Dedifferentiated amniotic fluid mesenchymal stem cell (primary cell): ENCODE measurements around the gene DMBX1.

Experiments used
- DNase-seq: peaks from one replicate; pipeline ENCODE4 v3.0.0-alpha.2; 2016; ENCODE audit errors: extremely low spot score

DMBX1 gene

DNA sequence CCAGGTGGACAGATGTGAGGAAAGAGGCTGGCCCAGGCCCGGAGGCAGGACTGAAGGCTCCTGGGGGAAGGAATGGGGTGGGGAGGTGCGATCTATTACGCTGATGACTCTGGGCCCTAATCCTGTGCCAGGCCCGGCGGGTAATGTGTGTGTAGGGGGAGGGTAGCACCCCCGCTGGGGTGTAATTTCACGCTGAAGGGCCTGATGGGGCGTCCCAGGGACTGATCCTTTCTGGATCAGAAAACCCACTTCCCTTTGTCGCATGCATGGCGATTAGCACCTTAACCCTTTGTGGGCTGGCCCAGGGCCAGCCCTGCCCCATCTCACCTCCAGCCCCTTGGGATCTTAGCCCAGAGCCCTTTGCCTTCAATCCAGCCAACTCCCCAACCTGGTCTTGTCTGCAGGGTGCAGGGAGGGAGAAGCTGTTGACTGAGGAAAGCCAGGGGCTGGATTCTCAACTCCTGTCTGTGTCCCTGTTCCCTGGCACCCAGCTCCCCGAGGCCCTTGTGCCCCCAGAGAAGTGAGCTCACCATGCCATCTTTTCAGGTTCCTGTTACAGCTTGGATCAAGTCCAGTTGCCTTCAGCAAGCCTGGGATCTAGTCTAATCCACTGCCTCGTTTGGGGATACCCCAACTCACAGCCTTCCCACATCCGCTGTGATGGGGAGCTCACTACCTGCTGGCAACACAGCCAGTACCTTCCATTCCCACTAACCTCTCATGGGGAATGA is 35.8 kb downstream of the DMBX1 start:
- no peak for DNase-seq

DNA sequence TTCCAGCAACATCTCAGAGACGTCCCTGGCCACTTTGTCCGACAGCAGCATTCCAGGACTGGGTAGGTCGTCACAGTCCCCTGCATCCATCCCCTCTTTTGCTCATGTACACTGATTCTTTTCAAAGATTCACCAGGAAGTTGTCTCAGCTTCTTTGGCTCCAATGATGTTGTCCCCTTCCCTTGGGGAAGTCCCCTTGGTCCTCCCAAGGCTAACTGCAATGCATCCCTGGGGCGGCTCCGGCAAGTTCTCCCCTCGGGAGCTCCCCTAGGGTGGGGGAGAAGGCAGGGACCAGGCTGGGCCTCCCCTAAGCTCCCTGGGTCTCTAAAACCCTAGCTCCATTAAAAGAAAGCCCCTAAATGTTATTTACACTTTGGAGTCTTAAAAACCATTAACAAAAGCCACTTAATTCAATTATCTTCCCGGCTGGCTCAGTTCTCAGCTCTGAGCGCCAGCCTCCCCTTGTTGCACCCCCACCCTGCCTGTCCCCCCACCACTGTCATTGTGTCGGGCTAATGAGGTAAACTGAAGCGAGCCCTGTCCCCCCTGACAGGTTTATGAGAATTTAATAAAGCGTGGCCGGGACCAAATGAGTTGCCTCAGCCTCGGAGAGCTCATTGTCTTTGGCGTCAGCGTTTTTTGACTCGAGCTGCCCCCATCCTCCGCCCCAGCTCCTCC is 36.5 kb downstream of the DMBX1 start:
- DNase-seq, result no peak

DNA sequence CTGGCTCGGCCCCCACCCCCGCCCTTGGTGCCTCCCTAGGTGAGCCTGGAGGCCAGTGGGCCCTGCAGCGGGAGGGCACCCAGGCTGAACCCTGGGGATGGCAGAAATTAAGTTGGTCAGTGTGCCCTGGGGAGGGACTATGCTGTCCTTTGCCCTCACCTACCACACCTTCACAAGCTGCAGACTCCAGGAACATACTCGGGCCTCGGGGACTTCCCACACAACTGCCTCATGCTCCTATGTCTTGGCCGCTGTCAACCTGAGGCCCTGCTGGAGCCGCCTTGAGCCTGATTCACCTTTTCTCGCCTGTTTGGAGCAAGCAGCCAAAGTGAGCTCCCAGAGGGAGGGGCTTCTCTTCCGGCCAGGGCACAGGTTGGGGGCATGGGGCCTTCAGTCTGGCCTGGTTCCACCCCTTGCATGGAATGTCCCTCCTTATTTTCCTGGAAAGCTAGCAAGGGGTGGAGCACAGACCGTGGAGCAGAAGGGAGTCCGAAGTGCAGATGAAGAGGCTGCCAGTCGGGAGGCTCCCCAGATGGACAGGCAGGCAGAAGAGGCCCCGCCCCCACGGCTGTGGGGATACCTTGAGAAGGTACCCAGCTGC is 37.2 kb downstream of the DMBX1 start:
- no peak for DNase-seq

DNA sequence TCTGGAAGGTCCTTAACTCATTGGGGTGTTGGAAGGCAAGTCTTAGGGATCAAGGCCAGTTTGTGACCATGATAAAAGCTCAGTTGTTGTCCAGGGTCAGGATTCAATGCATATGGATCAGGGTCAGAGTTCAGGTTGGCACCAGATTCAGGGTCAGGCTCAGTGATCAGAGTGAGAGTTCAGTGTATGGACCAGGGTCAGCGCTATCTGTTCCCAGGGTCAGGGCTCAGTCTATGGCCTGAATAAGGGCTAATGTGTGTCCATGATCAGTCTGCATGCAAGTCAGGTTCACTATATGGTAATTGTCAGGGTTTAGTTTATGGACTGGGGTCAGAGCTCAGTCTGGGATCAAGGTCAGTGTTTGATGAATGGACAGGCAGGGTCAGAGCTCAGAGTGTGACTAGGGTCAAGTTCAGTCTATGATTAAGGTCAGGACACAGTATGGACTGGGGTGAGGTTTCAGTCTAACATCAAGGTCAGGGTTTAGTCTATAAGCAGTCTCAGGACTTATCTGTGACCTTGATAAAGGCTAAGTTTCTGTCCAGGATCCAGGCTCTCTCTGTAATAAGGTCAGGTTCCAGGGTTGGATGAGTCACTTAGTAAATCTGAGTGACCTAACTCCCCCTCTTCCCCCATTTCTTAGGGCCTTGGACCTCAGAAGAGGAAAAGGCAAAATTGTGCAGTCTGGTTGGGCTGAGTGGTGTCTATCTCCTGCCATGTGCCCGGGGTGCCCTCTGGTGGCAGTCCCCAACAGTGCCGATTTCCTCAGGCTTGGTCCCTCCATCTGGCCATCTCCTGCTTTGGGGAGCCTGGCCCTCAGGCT is 38.0 kb downstream of the DMBX1 start:
- DNase-seq, result peak; percentile 84

- no peak for DNase-seq
Measured at GRCh38 chr1:46528297-46528955, 38.8 kb downstream of the DMBX1 start.

GRCh38 chr1:46529031-46529630 is 39.5 kb downstream of the DMBX1 start:
- DNase-seq, result no peak

DNA sequence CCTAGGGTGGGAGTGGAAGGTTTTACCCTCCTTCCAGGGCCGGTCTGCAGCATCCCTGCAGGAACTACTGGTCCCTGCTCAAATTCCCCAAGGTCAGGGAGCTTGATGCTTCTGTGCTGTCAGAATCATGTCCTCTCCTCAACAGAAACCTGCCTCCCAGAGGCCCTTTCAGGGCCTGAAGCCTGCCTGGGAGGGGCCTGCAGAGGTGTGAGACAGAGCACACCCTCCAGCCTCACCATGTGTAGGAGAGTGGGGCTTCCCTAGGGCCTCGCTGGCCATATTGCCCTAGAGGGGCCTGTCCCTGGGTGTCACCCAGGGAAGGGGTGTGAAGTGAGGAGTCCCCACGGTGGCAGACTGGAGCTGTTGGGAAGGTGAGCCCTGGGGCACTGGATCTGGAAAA is 40.7 kb downstream of the DMBX1 start:
- DNase-seq, result no peak

DNA sequence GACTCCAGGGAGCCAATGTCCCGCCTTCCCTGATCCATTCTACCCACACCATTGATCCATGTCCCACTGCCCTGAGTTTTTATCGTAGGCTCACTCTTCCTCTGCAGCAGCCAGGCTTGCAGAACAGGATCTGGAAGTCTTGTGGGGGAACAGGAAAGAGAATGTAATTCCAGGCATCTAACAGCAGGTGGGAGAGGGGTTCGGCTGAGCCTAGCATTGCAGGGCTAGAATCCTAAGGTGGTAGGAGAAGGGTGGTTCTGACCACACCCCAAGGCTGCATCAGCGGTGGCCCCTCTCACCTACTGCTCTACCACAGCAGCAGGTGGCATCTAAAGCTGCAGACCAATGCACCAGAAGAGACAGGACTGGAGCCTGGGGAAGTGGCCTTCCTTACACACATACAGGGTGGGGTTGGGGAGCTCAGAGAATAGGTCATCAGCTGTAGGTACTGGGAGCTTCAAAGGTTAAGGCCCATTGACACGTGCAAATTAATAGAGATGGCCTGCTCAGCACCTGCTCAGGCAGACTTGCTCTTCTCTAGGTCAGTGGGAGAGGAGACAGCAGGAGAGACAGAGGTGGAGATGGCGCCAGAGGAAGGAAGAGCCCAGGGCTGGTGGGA is 41.3 kb downstream of the DMBX1 start:
- DNase-seq, result no peak

DNA sequence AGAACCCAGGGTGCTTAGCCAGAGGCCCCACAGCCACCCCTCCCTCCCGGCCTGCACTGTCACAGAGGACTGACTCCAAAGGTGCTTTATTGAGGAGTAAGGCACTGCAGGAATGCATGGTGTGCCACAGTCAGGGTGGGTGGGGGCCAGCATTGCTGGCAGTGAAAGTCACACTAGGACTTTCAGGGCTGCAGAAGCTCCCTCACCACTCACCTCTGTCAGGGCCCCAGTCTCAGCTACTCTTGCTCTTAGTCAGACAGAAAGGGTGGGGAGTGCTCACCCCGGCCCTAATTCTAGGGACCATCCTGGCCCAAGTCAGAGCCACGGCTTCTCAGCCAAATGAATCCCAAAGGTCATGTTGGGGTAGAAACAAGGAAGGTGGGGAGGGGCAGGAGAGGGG is 42.5 kb downstream of the DMBX1 start:
- DNase-seq, result no peak

GRCh38 chr1:46532498-46533178 is 43.0 kb downstream of the DMBX1 start:
- DNase-seq, result peak; percentile 38

GRCh38 chr1:46533179-46533864 is 43.7 kb downstream of the DMBX1 start:
- DNase-seq, result no peak

- DNase-seq, result no peak
Measured at GRCh38 chr1:46535063-46535462, 45.4 kb downstream of the DMBX1 start.

DNA sequence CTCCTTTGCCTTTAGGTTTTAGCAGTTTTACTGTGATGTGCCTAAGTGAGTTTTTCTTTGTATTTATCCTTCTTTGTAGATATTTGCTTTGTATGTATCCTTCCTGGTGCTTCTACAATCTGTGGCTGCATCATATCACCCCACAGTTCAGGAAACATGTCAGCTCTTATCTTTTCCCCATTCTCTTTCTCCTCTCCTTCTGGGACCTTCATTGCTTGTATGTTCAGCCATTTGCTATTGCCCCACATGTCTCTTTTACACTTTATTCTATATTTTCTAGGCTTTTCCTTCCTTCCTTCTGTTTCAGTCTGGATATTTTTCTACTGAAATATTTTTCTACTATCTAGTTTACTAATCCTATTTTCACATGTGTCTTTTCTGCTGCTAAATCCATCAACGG is 46.9 kb downstream of the DMBX1 start:
- DNase-seq, result no peak

DNA sequence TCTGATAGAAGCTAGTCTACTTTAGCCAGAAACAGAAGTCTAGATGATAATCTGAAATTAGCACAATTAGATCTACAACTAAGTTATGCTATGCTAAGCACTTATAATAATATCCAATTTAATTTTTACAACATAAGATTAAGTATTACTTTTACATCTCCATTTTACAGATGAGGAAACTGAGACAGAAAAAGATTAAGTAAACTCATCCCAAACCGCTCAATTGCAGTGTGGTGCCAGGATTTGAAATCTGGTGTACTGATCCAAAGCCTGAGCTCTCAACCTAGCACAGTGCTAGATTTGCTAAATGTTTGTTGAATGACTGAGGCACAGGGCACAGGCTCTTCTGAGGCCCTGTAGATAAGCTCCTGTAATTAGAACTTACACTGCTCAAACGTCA is 48.0 kb downstream of the DMBX1 start:
- no peak for DNase-seq

GRCh38 chr1:46538147-46538546 is 48.5 kb downstream of the DMBX1 start:
- no peak for DNase-seq
